Endothelial cell of umbilical vein (primary cell): ENCODE data around the gene CPVL. TPM values are rescaled to one million over a fixed set of nuclear protein-coding genes. Genes with fewer than 3 reads are reported as not detected.

Experiments used
- BruUV-seq: library from RNA; stranded (reverse); fragments of 400-500 nt; replicated peaks from 2 replicates; lab custom pipeline; 2021; lab: Mats Ljungman, UMichigan
- CTCF ChIA-PET: fragments of 300-600, 350-600 bp; sonication (Branson Sonifier 250); formaldehyde crosslinking; loops from one replicate; lab custom pipeline; 2021; ENCODE audit warnings: antibody characterized with exemption, inconsistent platforms; lab: Charles Lee
- POLR2A ChIA-PET: fragments of 300-600, 350-600 bp; sonication (Branson Sonifier 250); formaldehyde crosslinking; loops from one replicate; lab custom pipeline; 2021; ENCODE audit warnings: antibody characterized with exemption, inconsistent platforms; lab: Charles Lee
- DNase-seq: peaks from one replicate; pipeline ENCODE4 v3.0.0-alpha.2; 2011; ENCODE audit warnings: low read depth, low spot score
- FAIRE-seq: peaks from 2 replicates; lab custom pipeline; 2011; peaks lifted over from hg19 to GRCh38; lab: Jason Lieb, UNC
- H2AFZ ChIP-seq: 2 replicates; pipeline ENCODE4 v1.6.0; 2012; ENCODE audit warnings: low read depth, low read length, control low read depth, inconsistent platforms
- H3K27ac ChIP-seq: 2 replicates; pipeline ENCODE4 v1.5.1; 2011; ENCODE audit warnings: low read depth, mild to moderate bottlenecking, control low read depth, low read length, moderate library complexity; ENCODE audit not compliant: insufficient read depth
- H3K27me3 ChIP-seq, 2 experiments: 2 replicates each; pipeline versions ENCODE4 v1.6.0 to v1.6.1; 2011; ENCODE audit warnings: low read length in 2 of 2, mixed read lengths in 1 of 2; ENCODE audit not compliant: control insufficient read depth in 2 of 2, insufficient read depth in 2 of 2
- H3K36me3 ChIP-seq, 2 experiments: 2 replicates in 1 of 2; 3 replicates in 1 of 2; pipeline ENCODE4 v1.5.1; 2011; ENCODE audit warnings: low read length in 2 of 2, mild to moderate bottlenecking in 1 of 2, moderate library complexity in 1 of 2; ENCODE audit not compliant: control insufficient read depth in 2 of 2, insufficient read depth in 2 of 2; ENCODE audit errors: extremely low read depth in 1 of 2
- H3K4me1 ChIP-seq: 3 replicates; pipeline ENCODE4 v1.5.1; 2011; ENCODE audit warnings: mild to moderate bottlenecking, low read length; ENCODE audit not compliant: control insufficient read depth, insufficient read depth; ENCODE audit errors: extremely low read depth
- H3K4me2 ChIP-seq: 2 replicates; pipeline ENCODE4 v1.6.1; 2011; ENCODE audit warnings: low read length, control low read depth, mixed read lengths; ENCODE audit not compliant: insufficient read depth
- H3K4me3 ChIP-seq, 3 experiments: fragments of 200-600 bp in 1 of 3; sonication (generic), shearing (Covaris generic) in 1 of 3; replicated peaks in 1 of 3; 2 replicates each; pipeline ENCODE4 v1.5.1; 2011 to 2016; ENCODE audit warnings: control low read depth in 3 of 3, low read length in 3 of 3, mild to moderate bottlenecking in 2 of 3, inconsistent platforms in 1 of 3, low read depth in 1 of 3, moderate library complexity in 1 of 3; ENCODE audit not compliant: insufficient read depth in 1 of 3
- H3K79me2 ChIP-seq: 2 replicates; pipeline ENCODE4 v1.6.0; 2012; ENCODE audit warnings: low read length, inconsistent platforms; ENCODE audit not compliant: control insufficient read depth, insufficient read depth
- H3K9ac ChIP-seq: replicated peaks from 2 replicates; pipeline ENCODE3; 2011; ENCODE audit warnings: low read length, control low read depth; ENCODE audit not compliant: insufficient read depth; ENCODE audit errors: extremely low read depth
- H3K9me1 ChIP-seq: replicated peaks from 3 replicates; pipeline ENCODE4 v1.6.0; 2011; ENCODE audit warnings: mild to moderate bottlenecking, low read length; ENCODE audit not compliant: control insufficient read depth, insufficient read depth; ENCODE audit errors: extremely low read depth
- H3K9me3 ChIP-seq: replicated peaks from 2 replicates; pipeline ENCODE4 v1.5.1; 2012; ENCODE audit warnings: low read length, inconsistent platforms; ENCODE audit not compliant: control insufficient read depth, insufficient read depth
- H4K20me1 ChIP-seq: replicated peaks from 2 replicates; pipeline ENCODE3; 2011; ENCODE audit warnings: mild to moderate bottlenecking, low read length; ENCODE audit not compliant: control insufficient read depth, insufficient read depth; ENCODE audit errors: extremely low read depth
- CTCF ChIP-seq, 2 donors: IDR thresholded peaks; 1 replicate in 1 of 2; 2 replicates in 1 of 2; pipeline ENCODE4 v1.5.1; 2011; ENCODE audit warnings: low read length in 2 of 2, mild to moderate bottlenecking in 2 of 2, moderate library complexity in 2 of 2, control low read depth in 1 of 2, inconsistent platforms in 1 of 2, low read depth in 1 of 2; ENCODE audit not compliant: insufficient read depth in 1 of 2; ENCODE audit errors: extremely low read depth in 1 of 2
- EZH2 ChIP-seq: IDR thresholded peaks from 2 replicates; pipeline ENCODE4 v1.6.1; 2012; ENCODE audit warnings: borderline replicate concordance, low read depth, mild to moderate bottlenecking, moderate library complexity, low read length, inconsistent platforms; ENCODE audit not compliant: severe bottlenecking
- FOS ChIP-seq: IDR thresholded peaks from 2 replicates; pipeline ENCODE4 v1.6.1; 2011; ENCODE audit warnings: mild to moderate bottlenecking, low read length, moderate library complexity, borderline replicate concordance; ENCODE audit not compliant: insufficient read depth
- GATA2 ChIP-seq: IDR thresholded peaks from 2 replicates; pipeline ENCODE4 v1.7.0; 2011; ENCODE audit warnings: low read depth, mild to moderate bottlenecking, moderate library complexity, mixed read lengths, low read length; ENCODE audit not compliant: insufficient read length, insufficient read depth
- JUN ChIP-seq: IDR thresholded peaks from 2 replicates; pipeline ENCODE4 v1.6.1; 2011; ENCODE audit warnings: borderline replicate concordance, low read depth; ENCODE audit not compliant: insufficient read length, insufficient read depth
- MAX ChIP-seq: IDR thresholded peaks from 2 replicates; pipeline ENCODE4 v1.6.1; 2011; ENCODE audit not compliant: insufficient read depth, insufficient read length
- MYC ChIP-seq: IDR thresholded peaks from one replicate; pipeline ENCODE4 v1.6.1; 2011; ENCODE audit warnings: mild to moderate bottlenecking, low read depth, low read length
- POLR2A ChIP-seq: IDR thresholded peaks from 2 replicates; pipeline ENCODE4 v1.6.1; 2012; ENCODE audit warnings: low read depth, mild to moderate bottlenecking, control low read depth, low read length
- POLR2AphosphoS5 ChIP-seq: IDR thresholded peaks from 2 replicates; pipeline ENCODE4 v1.6.1; 2012; ENCODE audit warnings: low read depth, mild to moderate bottlenecking, control low read depth, low read length, moderate library complexity; ENCODE audit not compliant: insufficient read depth
- dilution Hi-C: fragments of 300-500 bp; cut with MboI; formaldehyde crosslinking; loops from one replicate; pipeline ENCODE4 v1.15.0; 2019; ENCODE audit warnings: low sequenced_read_pairs; ENCODE audit not compliant: extremely low pct_ligation_motif_present
- intact Hi-C: fragments of 100-400 bp; cut with micrococcal nuclease; formaldehyde crosslinking; loops from one replicate; pipeline ENCODE4 v1.10.0; 2022
- polyA plus RNA-seq, 4 experiments: library from polyadenylated mRNA; depleted of rRNA in 3 of 4; stranded (reverse) in 3 of 4; unstranded in 1 of 4; fragments of >200 nt; gene quantifications; 2 replicates each; pipeline versions ENCODE4 v1.2.1 to v1.2.3, GENCODE V29; 2011 to 2012; ENCODE audit warnings: missing spikeins in 1 of 4
- total RNA-seq: library from RNA; stranded (reverse); gene quantifications from 2 replicates; pipeline ENCODE4 v1.2.3, GENCODE V29; 2021

The CPVL gene
- total and polyA plus RNA-seq, 2 donors (not counting 3 experiments of a cell fraction or from before 2014, with no cell fraction given): 0.14 TPM; not detected in 1

- DNase-seq (no peak), FAIRE-seq (no peak)
- peak overlapping the region in 1 of 3 experiments; percentile 88 for H3K4me3 ChIP-seq
- ChIA-PET CTCF (interaction anchor here (1.1 to 2.4 kb wide), 3 partner anchors 87 to 266 kb away, joined by 4 to 8 read pairs (median 4); no protein-coding TSS in a partner anchor), POLR2A (no interaction called here)
- dilution Hi-C loops: no loop called here
- no peaks in the 10 kb centered on the region for H4K20me1 ChIP-seq
- peaks cover 14 to 33% of the 10 kb centered on the region in 2 experiments for H3K27me3 ChIP-seq
- no peak overlapping the region for H3K4me2 ChIP-seq
- H3K9me3 ChIP-seq: no peaks in the 10 kb centered on the region
- H3K36me3 ChIP-seq: no peaks in the 10 kb centered on the region
- peaks cover 8% of the 10 kb centered on the region for H3K4me1 ChIP-seq
- peak overlapping the region; percentile 13 for H2AFZ ChIP-seq
- intact Hi-C loops: loop anchor here (1.0 to 2.0 kb wide), 4 partner anchors 71 to 267 kb away; no protein-coding TSS in a partner anchor
- H3K27ac ChIP-seq: no peak overlapping the region
- no TSS peak for BruUV-seq
- TF ChIP-seq GATA2 (no peak), POLR2AphosphoS5 (no peak), FOS (no peak), EZH2 (no peak), MAX (no peak), POLR2A (no peak), MYC (no peak), CTCF (IDR thresholded peaks at IDR 0.05; ENCODE audit: extremely low read depth in 1 of 2, insufficient read depth in 1 of 2, low read depth in 1 of 2, low read length in 2 of 2) (no peak), JUN (no peak)
- H3K9ac ChIP-seq: no peak overlapping the region
- H3K9me1 ChIP-seq: no peaks in the 10 kb centered on the region
- H3K79me2 ChIP-seq: no peaks in the 10 kb centered on the region
Observed at GRCh38 chr7:29193316-29194205, 47.2 kb upstream of the CPVL start.
